ENCODE data around the gene DLL3. TPM values are rescaled to one million over a fixed set of nuclear protein-coding genes. Genes with fewer than 3 reads are reported as not detected.

DLL3 gene
- total RNA-seq, 4 donors from 2014 or later, result 0.10 TPM; not detected in 3

DNA sequence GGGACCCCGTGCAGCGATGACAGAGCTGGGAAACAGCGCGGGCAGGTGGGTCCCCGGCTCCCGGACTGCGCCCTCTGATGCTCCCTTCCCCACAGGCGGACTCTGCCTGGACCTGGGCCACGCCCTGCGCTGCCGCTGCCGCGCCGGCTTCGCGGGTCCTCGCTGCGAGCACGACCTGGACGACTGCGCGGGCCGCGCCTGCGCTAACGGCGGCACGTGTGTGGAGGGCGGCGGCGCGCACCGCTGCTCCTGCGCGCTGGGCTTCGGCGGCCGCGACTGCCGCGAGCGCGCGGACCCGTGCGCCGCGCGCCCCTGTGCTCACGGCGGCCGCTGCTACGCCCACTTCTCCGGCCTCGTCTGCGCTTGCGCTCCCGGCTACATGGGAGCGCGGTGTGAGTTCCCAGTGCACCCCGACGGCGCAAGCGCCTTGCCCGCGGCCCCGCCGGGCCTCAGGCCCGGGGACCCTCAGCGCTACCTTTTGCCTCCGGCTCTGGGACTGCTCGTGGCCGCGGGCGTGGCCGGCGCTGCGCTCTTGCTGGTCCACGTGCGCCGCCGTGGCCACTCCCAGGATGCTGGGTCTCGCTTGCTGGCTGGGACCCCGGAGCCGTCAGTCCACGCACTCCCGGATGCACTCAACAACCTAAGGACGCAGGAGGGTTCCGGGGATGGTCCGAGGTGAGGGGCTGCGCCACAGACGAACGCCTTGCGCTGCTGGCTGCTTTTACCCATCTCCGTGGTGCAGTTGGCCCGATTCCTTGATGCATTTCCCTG lies 8.4 kb downstream of the DLL3 start:
- DNase-seq (ENCODE audit: low spot score in 2 of 2), result no peak
- WGBS, 2 donors, result 3 to 13% methylated on average over 14 to 30 of the region's 96 CpGs
- H3K4me3 ChIP-seq (ENCODE audit: low read depth, poor library complexity, severe bottlenecking), result peak overlapping the region; percentile 35
- intact Hi-C loops (cut with DNase I; ENCODE audit: low total_unique reads), result no loop called here
- TF ChIP-seq POLR2A (IDR thresholded peaks at IDR 0.05), result no peak
- TF ChIP-seq, protein P1, sequence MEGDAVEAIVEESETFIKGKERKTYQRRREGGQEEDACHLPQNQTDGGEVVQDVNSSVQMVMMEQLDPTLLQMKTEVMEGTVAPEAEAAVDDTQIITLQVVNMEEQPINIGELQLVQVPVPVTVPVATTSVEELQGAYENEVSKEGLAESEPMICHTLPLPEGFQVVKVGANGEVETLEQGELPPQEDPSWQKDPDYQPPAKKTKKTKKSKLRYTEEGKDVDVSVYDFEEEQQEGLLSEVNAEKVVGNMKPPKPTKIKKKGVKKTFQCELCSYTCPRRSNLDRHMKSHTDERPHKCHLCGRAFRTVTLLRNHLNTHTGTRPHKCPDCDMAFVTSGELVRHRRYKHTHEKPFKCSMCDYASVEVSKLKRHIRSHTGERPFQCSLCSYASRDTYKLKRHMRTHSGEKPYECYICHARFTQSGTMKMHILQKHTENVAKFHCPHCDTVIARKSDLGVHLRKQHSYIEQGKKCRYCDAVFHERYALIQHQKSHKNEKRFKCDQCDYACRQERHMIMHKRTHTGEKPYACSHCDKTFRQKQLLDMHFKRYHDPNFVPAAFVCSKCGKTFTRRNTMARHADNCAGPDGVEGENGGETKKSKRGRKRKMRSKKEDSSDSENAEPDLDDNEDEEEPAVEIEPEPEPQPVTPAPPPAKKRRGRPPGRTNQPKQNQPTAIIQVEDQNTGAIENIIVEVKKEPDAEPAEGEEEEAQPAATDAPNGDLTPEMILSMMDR (IDR thresholded peaks at IDR 0.05), result no peak

GRCh38 chr19:39507715-39508364 lies 9.1 kb downstream of the DLL3 start:
- no peak for TF ChIP-seq POLR2A (IDR thresholded peaks at IDR 0.05)
- H3K4me3 ChIP-seq (ENCODE audit: low read depth, poor library complexity, severe bottlenecking), result no peak overlapping the region
- intact Hi-C loops (cut with DNase I; ENCODE audit: low total_unique reads), result no loop called here
- no peak for DNase-seq (ENCODE audit: low spot score in 2 of 2)
- WGBS, 2 donors, result 27 to 33% methylated on average over 24 of the region's 24 CpGs

DNA sequence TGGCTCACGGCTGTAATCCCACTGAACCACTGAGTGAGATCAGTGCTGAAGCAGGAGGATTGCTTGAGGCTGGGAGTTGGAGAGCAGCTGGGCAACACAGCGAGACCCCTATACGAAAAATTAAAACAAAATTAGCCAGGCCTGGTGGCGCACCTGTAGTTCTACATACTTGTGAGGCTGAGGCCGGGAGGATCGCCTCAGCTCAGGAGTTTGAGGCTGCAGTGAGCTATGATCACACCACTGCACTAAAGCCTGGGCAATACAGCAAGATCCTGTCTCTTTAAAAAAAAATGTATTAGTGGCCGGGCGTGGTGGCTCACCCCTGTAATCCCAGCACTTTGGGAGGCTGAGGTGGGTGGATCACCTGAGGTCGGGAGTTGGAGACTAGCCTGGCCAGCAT lies 9.9 kb downstream of the DLL3 start:
- intact Hi-C loops (cut with DNase I; ENCODE audit: low total_unique reads), result no loop called here
- DNase-seq (ENCODE audit: low spot score in 2 of 2), result no peak
- WGBS, 2 donors, result 84 to 87% methylated on average over 9 of the region's 9 CpGs
- no peak overlapping the region for H3K4me3 ChIP-seq (ENCODE audit: low read depth, poor library complexity, severe bottlenecking)
- TF ChIP-seq POLR2A (IDR thresholded peaks at IDR 0.05), result no peak
- TF ChIP-seq, protein P1 (IDR thresholded peaks at IDR 0.05), result no peak

GRCh38 chr19:39509233-39509632 lies 10.5 kb downstream of the DLL3 start:
- no peak overlapping the region for H3K4me3 ChIP-seq (ENCODE audit: low read depth, poor library complexity, severe bottlenecking)
- no peak for TF ChIP-seq POLR2A (IDR thresholded peaks at IDR 0.05)
- TF ChIP-seq, protein P1 (IDR thresholded peaks at IDR 0.05), result no peak
- 48 to 78% methylated on average over 2 of the region's 2 CpGs for WGBS, 2 donors
- no peak for DNase-seq (ENCODE audit: low spot score in 2 of 2)
- intact Hi-C loops (cut with DNase I; ENCODE audit: low total_unique reads), result no loop called here

DNA sequence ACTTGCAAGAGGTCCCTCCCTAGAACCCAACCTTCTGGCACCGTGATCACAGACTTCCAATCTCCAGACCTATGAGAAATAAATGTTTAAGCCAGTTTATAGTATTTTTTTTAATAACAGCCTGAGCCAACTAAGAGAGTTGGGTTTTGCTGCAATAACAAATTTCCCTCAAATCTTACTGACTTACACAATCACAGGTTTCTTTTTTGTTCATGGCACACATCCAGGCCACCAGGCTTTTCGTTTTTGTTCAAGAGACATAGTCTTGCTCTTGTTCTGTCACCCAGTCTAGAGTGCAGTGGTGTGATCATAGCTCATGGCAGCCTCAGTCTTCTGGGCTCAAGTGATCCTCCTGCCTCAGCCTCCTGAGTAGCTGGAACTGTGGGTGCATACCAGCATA lies 14.2 kb downstream of the DLL3 start:
- H3K4me3 ChIP-seq (ENCODE audit: low read depth, poor library complexity, severe bottlenecking), result no peak overlapping the region
- intact Hi-C loops (cut with DNase I; ENCODE audit: low total_unique reads), result no loop called here
- no peak for TF ChIP-seq POLR2A (IDR thresholded peaks at IDR 0.05)
- TF ChIP-seq, protein P1 (IDR thresholded peaks at IDR 0.05), result no peak
- no peak for DNase-seq (ENCODE audit: low spot score in 2 of 2)
- 43 to 51% methylated on average over 2 of the region's 2 CpGs for WGBS, 2 donors

GRCh38 chr19:39514840-39515550 lies 16.2 kb downstream of the DLL3 start, which contains the start of gene SELENOV:
TSS of gene SELENOV (plus strand) at chr19:39515139. CDS start at chr19:39515213, 74 bp downstream.
- 0% methylated on average over 31 to 49 of the region's 56 CpGs for WGBS, 2 donors
- no peak within 1 kb of the TSS for H3K4me3 ChIP-seq (ENCODE audit: low read depth, poor library complexity, severe bottlenecking)
- DNase-seq (ENCODE audit: low spot score in 2 of 2), result no peak
- intact Hi-C loops (cut with DNase I; ENCODE audit: low total_unique reads), result no loop called here
- TF ChIP-seq POLR2A (IDR thresholded peaks at IDR 0.05), result no peak
- TF ChIP-seq, protein P1 (IDR thresholded peaks at IDR 0.05), result no peak

Measured in lower leg skin (tissue), 4 donors.